Natural killer cell treated with Interleukin-12 subunit alpha and Interleukin-12 subunit beta and Interleukin-15 and Interleukin-18, amount 100 ng/mL, for 72 hours (primary cell): ENCODE measurements around the gene MLEC. TPM values are rescaled to one million over a fixed set of nuclear protein-coding genes. Genes with fewer than 3 reads are reported as not detected.
"Not testable (repeated sequence)": the region's sequence is repeated elsewhere in the genome, so short reads cannot be mapped to it uniquely, and the experiment has no call there.

Experiments
- ATAC-seq, 2 donors: fragments of 150-1000 bp; cut with Tn5 transposase in 1 of 2; sonication (Bioruptor Pico), chemical (Tn5 transposase) in 1 of 2; 2 replicates each; pipeline ENCODE4 v1.10.0; 2021
- DNase-seq: peaks from one replicate; pipeline ENCODE4 v3.0.0; 2022; ENCODE audit warnings: low spot score
- H3K27ac Mint-ChIP-seq, 2 donors: 1 replicate in 1 of 2; 2 replicates in 1 of 2; pipeline ENCODE4 v1.8.0; 2022; ENCODE audit warnings: mixed read lengths in 2 of 2, mild to moderate bottlenecking in 1 of 2, moderate library complexity in 1 of 2
- H3K27me3 Mint-ChIP-seq, 2 donors: 1 replicate in 1 of 2; 2 replicates in 1 of 2; pipeline ENCODE4 v1.8.0; 2022; ENCODE audit warnings: mixed read lengths in 2 of 2
- H3K36me3 Mint-ChIP-seq: one replicate; pipeline ENCODE4 v1.8.0; 2022; ENCODE audit warnings: mixed read lengths
- H3K4me1 Mint-ChIP-seq, 2 donors: 1 replicate in 1 of 2; 2 replicates in 1 of 2; pipeline ENCODE4 v1.8.0; 2022; ENCODE audit warnings: low read depth in 2 of 2, mixed read lengths in 2 of 2, mild to moderate bottlenecking in 1 of 2
- H3K4me3 Mint-ChIP-seq: one replicate; pipeline ENCODE4 v1.8.0; 2022; ENCODE audit warnings: mixed read lengths
- H3K9me3 Mint-ChIP-seq: 2 replicates; pipeline ENCODE4 v1.8.0; 2022; ENCODE audit warnings: mixed read lengths
- total RNA-seq, 2 donors: library from RNA; stranded (reverse); gene quantifications; one replicate each; pipeline ENCODE4 v1.2.3, GENCODE V29; 2022

The MLEC gene
- total RNA-seq, 2 donors from 2014 or later, result 115 to 158 TPM

GRCh38 chr12:120725659-120726509 is 38.9 kb downstream of the MLEC start, which contains the start of gene ACADS:
Gene ACADS (plus strand): TSS chr12:120725826. CDS start chr12:120725886, 60 bp downstream.
- H3K27ac Mint-ChIP-seq, result peak within 1 kb of the TSS; percentile 62 to 89
- DNase-seq (peak; percentile 94), ATAC-seq (peak; percentile 100)
- no peaks in the 10 kb centered on the region for H3K27me3 Mint-ChIP-seq
- H3K36me3 Mint-ChIP-seq, result no peaks in the 10 kb centered on the region
- peaks cover 16 to 18% of the 10 kb centered on the region in 2 donors for H3K4me1 Mint-ChIP-seq
- H3K4me3 Mint-ChIP-seq, result peak within 1 kb of the TSS; percentile 94
- no peaks in the 10 kb centered on the region for H3K9me3 Mint-ChIP-seq

DNA sequence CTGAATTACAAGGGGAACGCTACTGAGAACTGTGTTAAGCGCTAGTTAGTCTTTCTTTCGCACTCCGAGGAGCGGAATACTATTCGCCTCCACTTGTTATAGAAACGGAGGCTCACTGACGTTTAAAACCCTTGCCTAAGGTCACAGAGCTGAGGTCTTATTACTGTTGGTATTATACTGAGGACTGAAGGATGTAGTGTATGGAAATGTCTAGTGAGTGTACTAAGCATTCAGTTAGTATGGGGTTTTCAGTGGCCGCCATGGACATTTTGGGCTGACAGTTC is 39.5 kb downstream of the MLEC start:
- peak overlapping the region; percentile 94 for H3K4me3 Mint-ChIP-seq
- no peak for DNase-seq
- H3K36me3 Mint-ChIP-seq, result no peaks in the 10 kb centered on the region
- no peak for ATAC-seq
- H3K4me1 Mint-ChIP-seq, result peaks cover 16 to 18% of the 10 kb centered on the region in 2 donors
- H3K9me3 Mint-ChIP-seq, result no peaks in the 10 kb centered on the region
- peak overlapping the region; percentile 62 to 89 for H3K27ac Mint-ChIP-seq
- H3K27me3 Mint-ChIP-seq, result no peaks in the 10 kb centered on the region

DNA sequence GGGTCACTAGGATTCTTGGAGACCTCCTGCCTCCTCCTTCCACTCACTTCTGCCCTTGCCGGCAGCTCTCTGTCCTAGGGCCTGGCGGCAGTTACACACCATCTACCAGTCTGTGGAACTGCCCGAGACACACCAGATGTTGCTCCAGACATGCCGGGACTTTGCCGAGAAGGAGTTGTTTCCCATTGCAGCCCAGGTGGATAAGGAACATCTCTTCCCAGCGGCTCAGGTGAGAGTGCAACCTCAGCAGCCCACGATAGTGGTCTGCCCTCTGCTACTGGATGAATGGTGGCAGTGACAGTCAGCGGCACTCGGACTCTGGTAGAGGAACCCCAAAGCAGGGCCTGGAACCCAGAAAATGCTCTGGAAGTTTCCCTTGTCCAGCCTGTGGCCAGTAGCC is 40.0 kb downstream of the MLEC start:
- DNase-seq (no peak), ATAC-seq (no peak)
- H3K27ac Mint-ChIP-seq, result no peak overlapping the region
- H3K27me3 Mint-ChIP-seq, result no peaks in the 10 kb centered on the region
- H3K9me3 Mint-ChIP-seq, result no peaks in the 10 kb centered on the region
- no peaks in the 10 kb centered on the region for H3K36me3 Mint-ChIP-seq
- peak overlapping the region; percentile 94 for H3K4me3 Mint-ChIP-seq
- H3K4me1 Mint-ChIP-seq, result peaks cover 16 to 18% of the 10 kb centered on the region in 2 donors

DNA sequence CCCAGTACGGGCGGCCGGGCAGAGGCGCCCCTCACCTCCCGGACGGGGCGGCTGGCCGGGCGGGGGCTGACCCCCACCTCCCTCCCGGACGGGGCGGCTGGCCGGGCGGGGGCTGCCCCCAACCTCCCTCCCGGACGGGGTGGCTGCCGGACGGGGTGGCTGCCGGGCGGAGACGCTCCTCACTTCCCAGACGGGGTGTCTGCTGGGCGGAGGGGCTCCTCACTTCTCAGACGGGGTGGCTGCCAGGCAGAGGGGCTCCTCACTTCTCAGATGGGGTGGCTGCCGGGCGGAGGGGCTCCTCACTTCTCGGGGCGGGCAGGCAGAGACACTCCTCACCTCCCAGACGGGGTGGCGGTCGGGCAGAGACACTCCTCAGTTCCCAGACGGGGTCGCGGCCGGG is 45.2 kb downstream of the MLEC start:
- not testable (repeated sequence) for H3K27me3 Mint-ChIP-seq, H3K27ac Mint-ChIP-seq, ATAC-seq, H3K36me3 Mint-ChIP-seq, H3K4me1 Mint-ChIP-seq, H3K9me3 Mint-ChIP-seq, H3K4me3 Mint-ChIP-seq, DNase-seq

DNA sequence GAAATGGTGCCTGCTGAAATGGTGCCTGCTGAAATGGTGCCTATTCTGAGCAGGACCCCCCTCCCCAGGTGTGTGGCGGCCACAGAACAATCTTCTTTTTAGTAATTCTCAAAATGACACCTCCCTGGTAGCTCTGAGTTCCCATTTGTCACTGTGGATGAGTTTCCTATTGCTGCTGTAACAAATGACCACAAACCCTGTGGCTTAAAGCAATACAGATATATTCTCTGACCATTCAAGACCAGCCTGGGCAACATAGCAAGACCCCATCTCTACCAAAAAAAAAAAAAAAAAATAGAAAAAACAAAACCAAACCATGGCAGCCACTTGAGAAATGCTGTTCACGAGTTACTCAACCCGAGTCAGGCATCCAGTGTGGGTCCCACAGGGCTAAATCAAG is 46.6 kb downstream of the MLEC start:
- ATAC-seq, result no peak
- H3K4me1 Mint-ChIP-seq, result no peaks in the 10 kb centered on the region
- H3K27ac Mint-ChIP-seq, result no peak overlapping the region
- DNase-seq, result no peak
- no peaks in the 10 kb centered on the region for H3K27me3 Mint-ChIP-seq
- no peak overlapping the region for H3K4me3 Mint-ChIP-seq
- no peaks in the 10 kb centered on the region for H3K9me3 Mint-ChIP-seq
- H3K36me3 Mint-ChIP-seq, result no peaks in the 10 kb centered on the region

DNA sequence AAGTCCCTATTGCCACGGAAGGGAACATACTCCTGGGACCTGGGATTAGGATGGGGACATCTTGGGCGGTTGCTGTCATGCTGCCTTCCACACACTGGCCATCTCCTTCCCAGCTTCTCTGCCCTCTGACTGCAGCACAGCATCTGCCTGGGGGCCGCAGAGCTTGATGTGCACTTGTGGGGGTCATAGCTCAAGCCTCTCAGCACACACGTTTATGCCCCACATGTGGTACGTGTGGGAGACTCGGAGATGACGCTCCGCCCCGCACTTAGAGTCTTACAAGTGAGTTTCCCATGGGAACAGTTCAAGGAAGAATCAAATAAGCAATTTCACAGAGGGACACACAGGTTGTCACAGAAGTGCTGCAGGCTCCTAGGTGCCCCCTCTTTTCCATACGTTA is 47.3 kb downstream of the MLEC start:
- Mint-ChIP-seq H3K9me3 (no peaks in the 10 kb centered on the region), H3K4me1 (no peaks in the 10 kb centered on the region), H3K4me3 (no peak overlapping the region), H3K27me3 (no peaks in the 10 kb centered on the region), H3K36me3 (no peaks in the 10 kb centered on the region), H3K27ac (no peak overlapping the region)
- DNase-seq (no peak), ATAC-seq (no peak)

- H3K27ac Mint-ChIP-seq, result no peak overlapping the region
- DNase-seq (no peak), ATAC-seq (no peak)
- no peak overlapping the region for H3K4me3 Mint-ChIP-seq
- no peaks in the 10 kb centered on the region for H3K9me3 Mint-ChIP-seq
- no peaks in the 10 kb centered on the region for H3K4me1 Mint-ChIP-seq
- H3K27me3 Mint-ChIP-seq, result no peaks in the 10 kb centered on the region
- H3K36me3 Mint-ChIP-seq, result no peaks in the 10 kb centered on the region
Observed at GRCh38 chr12:120735181-120735580, 48.2 kb downstream of the MLEC start.

DNA sequence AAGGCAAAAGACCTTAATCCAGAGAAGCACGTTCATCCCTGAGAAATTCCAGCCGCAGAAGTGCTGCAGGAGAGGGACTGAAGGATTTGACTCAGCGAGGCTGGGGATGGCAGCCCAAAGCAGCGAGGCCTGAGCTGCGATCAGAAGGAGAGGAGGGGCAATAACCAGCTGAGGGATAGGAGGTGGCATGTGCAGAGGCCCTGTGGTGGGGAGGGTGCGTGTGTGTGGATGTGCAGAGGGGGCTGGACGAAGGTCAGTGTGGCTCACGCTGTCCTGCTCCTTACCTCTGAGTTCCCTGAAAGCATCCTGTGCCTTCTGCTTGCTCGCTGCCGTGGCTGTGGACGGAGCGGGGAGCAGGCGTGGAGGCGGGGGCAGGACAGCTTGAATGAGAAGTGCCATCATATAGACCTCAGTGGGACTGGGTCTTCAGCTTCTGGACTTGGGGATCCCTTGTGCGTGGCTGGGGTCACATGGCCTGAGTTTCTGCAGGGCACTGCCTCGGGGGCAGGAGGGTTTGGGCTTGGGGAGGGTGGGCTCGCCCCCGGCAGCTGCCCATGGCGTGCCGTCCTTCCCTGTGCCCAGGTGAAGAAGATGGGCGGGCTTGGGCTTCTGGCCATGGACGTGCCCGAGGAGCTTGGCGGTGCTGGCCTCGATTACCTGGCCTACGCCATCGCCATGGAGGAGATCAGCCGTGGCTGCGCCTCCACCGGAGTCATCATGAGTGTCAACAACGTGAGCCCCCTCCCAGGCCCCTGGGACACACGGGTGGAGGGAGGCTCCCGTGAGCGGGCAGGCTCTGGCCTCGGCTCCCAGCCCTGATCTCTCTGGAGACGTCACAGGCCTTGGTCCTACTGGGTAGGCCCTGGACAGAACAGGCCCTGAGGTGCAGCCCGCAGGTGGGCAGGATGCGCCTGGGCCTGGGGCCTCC is 49.7 kb downstream of the MLEC start:
- Mint-ChIP-seq H3K27me3 (no peaks in the 10 kb centered on the region), H3K9me3 (no peaks in the 10 kb centered on the region), H3K4me3 (no peak overlapping the region), H3K36me3 (no peaks in the 10 kb centered on the region), H3K4me1 (no peaks in the 10 kb centered on the region), H3K27ac (no peak overlapping the region)
- DNase-seq, result no peak
- no peak for ATAC-seq

GRCh38 chr12:120737557-120738251 is 50.8 kb downstream of the MLEC start:
- ATAC-seq, result no peak
- no peaks in the 10 kb centered on the region for H3K36me3 Mint-ChIP-seq
- DNase-seq, result no peak
- no peaks in the 10 kb centered on the region for H3K4me1 Mint-ChIP-seq
- no peaks in the 10 kb centered on the region for H3K9me3 Mint-ChIP-seq
- H3K4me3 Mint-ChIP-seq, result no peak overlapping the region
- no peaks in the 10 kb centered on the region for H3K27me3 Mint-ChIP-seq
- no peak overlapping the region for H3K27ac Mint-ChIP-seq

DNA sequence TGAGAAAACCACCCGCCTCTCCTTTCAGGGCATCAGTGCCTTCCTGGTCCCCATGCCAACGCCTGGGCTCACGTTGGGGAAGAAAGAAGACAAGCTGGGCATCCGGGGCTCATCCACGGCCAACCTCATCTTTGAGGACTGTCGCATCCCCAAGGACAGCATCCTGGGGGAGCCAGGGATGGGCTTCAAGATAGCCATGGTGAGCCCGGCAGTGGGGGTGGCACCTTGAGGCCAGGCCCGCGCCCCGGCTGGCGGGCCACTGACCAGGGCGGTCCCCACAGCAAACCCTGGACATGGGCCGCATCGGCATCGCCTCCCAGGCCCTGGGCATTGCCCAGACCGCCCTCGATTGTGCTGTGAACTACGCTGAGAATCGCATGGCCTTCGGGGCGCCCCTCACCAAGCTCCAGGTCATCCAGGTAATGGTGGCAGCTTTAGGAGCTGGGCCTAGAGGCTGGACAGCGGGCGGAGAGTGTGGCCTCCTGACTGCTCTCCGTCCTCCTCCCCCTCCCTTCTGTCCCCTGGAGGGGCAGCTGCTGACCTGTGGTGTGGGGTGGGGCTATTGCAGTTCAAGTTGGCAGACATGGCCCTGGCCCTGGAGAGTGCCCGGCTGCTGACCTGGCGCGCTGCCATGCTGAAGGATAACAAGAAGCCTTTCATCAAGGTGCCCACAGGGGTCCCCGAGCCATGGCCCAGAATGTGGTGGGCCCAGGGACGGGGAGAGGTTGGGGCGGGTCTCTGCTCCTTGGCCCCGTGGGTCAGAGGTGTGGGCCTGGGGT is 51.5 kb downstream of the MLEC start:
- no peaks in the 10 kb centered on the region for H3K4me1 Mint-ChIP-seq
- no peaks in the 10 kb centered on the region for H3K36me3 Mint-ChIP-seq
- no peaks in the 10 kb centered on the region for H3K27me3 Mint-ChIP-seq
- no peak for ATAC-seq
- H3K27ac Mint-ChIP-seq, result no peak overlapping the region
- no peaks in the 10 kb centered on the region for H3K9me3 Mint-ChIP-seq
- H3K4me3 Mint-ChIP-seq, result no peak overlapping the region
- DNase-seq, result no peak

- no peaks in the 10 kb centered on the region for H3K9me3 Mint-ChIP-seq
- ATAC-seq (no peak), DNase-seq (no peak)
- no peaks in the 10 kb centered on the region for H3K27me3 Mint-ChIP-seq
- H3K36me3 Mint-ChIP-seq, result no peaks in the 10 kb centered on the region
- no peak overlapping the region for H3K4me3 Mint-ChIP-seq
- H3K27ac Mint-ChIP-seq, result no peak overlapping the region
- H3K4me1 Mint-ChIP-seq, result no peaks in the 10 kb centered on the region
Observed at GRCh38 chr12:120739031-120739762, 52.2 kb downstream of the MLEC start.

DNA sequence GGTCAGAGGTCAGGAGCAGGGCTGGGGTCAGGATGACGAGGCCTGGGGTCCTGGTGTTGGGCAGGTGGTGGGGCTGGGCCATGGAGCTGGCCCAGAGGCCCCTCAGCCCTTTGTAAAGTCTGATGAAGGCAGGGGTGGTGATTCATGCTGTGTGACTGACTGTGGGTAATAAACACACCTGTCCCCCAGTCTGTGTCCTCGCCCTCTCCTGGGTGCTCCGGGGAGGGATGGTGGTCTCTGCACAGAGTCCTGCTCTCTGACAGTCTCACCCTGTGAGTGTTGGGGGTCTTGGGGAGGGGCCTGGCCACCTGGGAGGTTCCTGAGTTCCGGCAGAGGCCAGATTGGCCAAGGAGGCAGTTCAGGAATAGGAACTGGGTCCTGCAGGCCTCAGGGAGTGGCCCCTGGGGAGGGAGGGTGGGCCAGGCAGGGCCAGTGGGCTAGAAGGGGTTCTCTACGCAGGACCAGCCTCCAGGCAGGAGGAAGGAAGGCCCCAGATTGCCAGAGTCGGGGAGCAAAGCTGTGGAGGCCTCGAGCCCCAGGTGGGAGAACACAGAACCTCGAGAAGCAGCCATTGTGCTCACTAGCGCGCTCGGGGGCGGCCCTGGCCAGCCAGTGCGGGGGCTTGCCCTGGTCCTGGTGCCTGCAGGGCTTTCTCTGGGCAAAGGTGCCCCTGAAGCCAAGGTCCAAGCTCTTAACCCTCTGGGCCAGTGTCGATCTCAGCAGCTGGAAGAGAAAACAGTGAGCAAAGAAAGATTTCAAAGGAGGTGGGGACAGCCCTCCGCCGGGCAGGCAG is 53.1 kb downstream of the MLEC start:
- Mint-ChIP-seq H3K4me3 (no peak overlapping the region), H3K36me3 (no peaks in the 10 kb centered on the region), H3K9me3 (no peaks in the 10 kb centered on the region), H3K27me3 (no peaks in the 10 kb centered on the region), H3K4me1 (no peaks in the 10 kb centered on the region), H3K27ac (no peak overlapping the region)
- DNase-seq (no peak), ATAC-seq (no peak)
